Measurements from ENCODE around the gene MAGI2. TPM values are rescaled to one million over a fixed set of nuclear protein-coding genes. Genes with fewer than 3 reads are reported as not detected.

The MAGI2 gene
- total RNA-seq, 1 donor from 2014 or later = 0.26 TPM

GRCh38 chr7:79376299-79377025, 77.0 kb downstream of the MAGI2 start:
- DNase-seq (ENCODE audit: low read depth in 2 of 2) = no peak

GRCh38 chr7:79361214-79361613, 92.3 kb downstream of the MAGI2 start:
- DNase-seq (ENCODE audit: low read depth in 2 of 2) = no peak

- no peak for DNase-seq (ENCODE audit: low read depth in 2 of 2)
These were observed 93.6 kb downstream of the MAGI2 start for GRCh38 chr7:79359827-79360226.

- no peak for DNase-seq (ENCODE audit: low read depth in 2 of 2)
These were observed 96.4 kb downstream of the MAGI2 start for GRCh38 chr7:79357101-79357500.

- DNase-seq (ENCODE audit: low read depth in 2 of 2) = no peak
These were observed 99.6 kb downstream of the MAGI2 start for GRCh38 chr7:79353720-79354468.

- no peak for DNase-seq (ENCODE audit: low read depth in 2 of 2)
These were observed 101.1 kb downstream of the MAGI2 start for GRCh38 chr7:79352323-79352722.

- no peak for DNase-seq (ENCODE audit: low read depth in 2 of 2)
These were observed 106.1 kb downstream of the MAGI2 start for GRCh38 chr7:79347351-79347750.

- DNase-seq (ENCODE audit: low read depth in 2 of 2) = no peak
These were observed 111.6 kb downstream of the MAGI2 start for GRCh38 chr7:79341902-79342301.

GRCh38 chr7:79340212-79340611, 113.3 kb downstream of the MAGI2 start:
- no peak for DNase-seq (ENCODE audit: low read depth in 2 of 2)

- no peak for DNase-seq (ENCODE audit: low read depth in 2 of 2)
These were observed 114.1 kb downstream of the MAGI2 start for GRCh38 chr7:79339208-79339925.

GRCh38 chr7:79337717-79338116, 115.8 kb downstream of the MAGI2 start:
- DNase-seq (ENCODE audit: low read depth in 2 of 2) = no peak

GRCh38 chr7:79334841-79335240, 118.6 kb downstream of the MAGI2 start:
- DNase-seq (ENCODE audit: low read depth in 2 of 2) = no peak

- DNase-seq (ENCODE audit: low read depth in 2 of 2) = no peak
These were observed 119.1 kb downstream of the MAGI2 start for GRCh38 chr7:79334334-79334733.

GRCh38 chr7:79332091-79332490, 121.4 kb downstream of the MAGI2 start:
- no peak for DNase-seq (ENCODE audit: low read depth in 2 of 2)

- DNase-seq (ENCODE audit: low read depth in 2 of 2) = no peak
These were observed 124.0 kb downstream of the MAGI2 start for GRCh38 chr7:79329464-79329863.

GRCh38 chr7:79320741-79321473, 132.6 kb downstream of the MAGI2 start:
- DNase-seq (ENCODE audit: low read depth in 2 of 2) = no peak

GRCh38 chr7:79319369-79319768, 134.1 kb downstream of the MAGI2 start:
- no peak for DNase-seq (ENCODE audit: low read depth in 2 of 2)

GRCh38 chr7:79317728-79318127, 135.7 kb downstream of the MAGI2 start:
- peak in 1 of 2 donors; percentile 62 for DNase-seq (ENCODE audit: low read depth in 2 of 2)

GRCh38 chr7:79312022-79312421, 141.4 kb downstream of the MAGI2 start:
- no peak for DNase-seq (ENCODE audit: low read depth in 2 of 2)

GRCh38 chr7:79308192-79308591, 145.3 kb downstream of the MAGI2 start:
- peak in 1 of 2 donors; percentile 10 for DNase-seq (ENCODE audit: low read depth in 2 of 2)

- DNase-seq (ENCODE audit: low read depth in 2 of 2) = no peak
These were observed 146.1 kb downstream of the MAGI2 start for GRCh38 chr7:79307376-79307775.

GRCh38 chr7:79304711-79305110, 148.8 kb downstream of the MAGI2 start:
- no peak for DNase-seq (ENCODE audit: low read depth in 2 of 2)
